ENCODE measurements around the gene ZNF789. TPM values are rescaled to one million over a fixed set of nuclear protein-coding genes. Genes with fewer than 3 reads are reported as not detected.

ZNF789 gene
- total and polyA plus RNA-seq, 2 of the 4 experiments (the other 2 are of a cell fraction): 4.8 to 8.9 TPM

GRCh38 chr7:99490878-99491277 lies 18.2 kb downstream of the ZNF789 start:
- ChIA-PET CTCF (no interaction called here), POLR2A (ENCODE audit: unreplicated experiment) (no interaction called here)

More at GRCh38 chr7:99490878-99491277, 18.2 kb downstream of the ZNF789 start:
- H3K23ac ChIP-seq (ENCODE audit: low read depth, low read length): no peak overlapping the region
- peaks cover 33% of the 10 kb centered on the region for H3K36me3 ChIP-seq (ENCODE audit: control insufficient read depth, insufficient read depth, low read length)
- no peak overlapping the region for H3K9ac ChIP-seq (ENCODE audit: low read depth, low read length)
- H2AK9ac ChIP-seq (replicated peaks; ENCODE audit: low read depth, low read length, poor library complexity): no peak overlapping the region
- no peak overlapping the region for H2BK120ac ChIP-seq (ENCODE audit: low read depth, low read length)
- no peak overlapping the region for H3K4ac ChIP-seq (ENCODE audit: low read depth, low read length)
- no peak overlapping the region for H3K4me3 ChIP-seq (ENCODE audit: insufficient read depth, low read depth, low read length)
- H2AFZ ChIP-seq (replicated peaks; ENCODE audit: low read length, poor library complexity): no peak overlapping the region
- no peak overlapping the region for H3K14ac ChIP-seq (replicated peaks; ENCODE audit: low read depth, low read length)
- no peak overlapping the region for H2BK5ac ChIP-seq (ENCODE audit: low read depth, low read length, poor library complexity, severe bottlenecking)
- no peak overlapping the region for H3K4me2 ChIP-seq (ENCODE audit: low read depth, low read length)
- no peak for ATAC-seq (ENCODE audit: low read depth)
- in situ Hi-C loops (cut with MboI; ENCODE audit: low sequenced_read_pairs) (no loop called here), dilution Hi-C loops (cut with HindIII; ENCODE audit: low sequenced_read_pairs, unreplicated experiment) (no loop called here), intact Hi-C loops (cut with micrococcal nuclease) (no loop called here)
- no peak overlapping the region for H4K91ac ChIP-seq (ENCODE audit: insufficient read depth, low read depth, low read length)
- DNase-seq: no peak
- whole genome bisulfite sequencing, 2 experiments (ENCODE audit: extremely low coverage in 2 of 2, insufficient read length in 1 of 2): no CpG with 5 or more reads among the region's 3 CpGs
- no peak overlapping the region for H2BK20ac ChIP-seq (ENCODE audit: low read depth, low read length)
- H4K20me1 ChIP-seq (ENCODE audit: insufficient read depth, low read length): no peaks in the 10 kb centered on the region
- no peaks in the 10 kb centered on the region for H3K4me1 ChIP-seq (ENCODE audit: control insufficient read depth, insufficient read depth, low read length)
- no peak overlapping the region for H4K5ac ChIP-seq (ENCODE audit: low read depth, low read length)
- H3K56ac ChIP-seq (ENCODE audit: extremely low read depth, insufficient read depth, low read length): no peak overlapping the region
- no peak overlapping the region for H4K8ac ChIP-seq (ENCODE audit: low read depth in 2 of 2, low read length in 2 of 2)
- peaks cover 29% of the 10 kb centered on the region for H3K9me3 ChIP-seq (ENCODE audit: control insufficient read depth, insufficient read depth, low read length)
- peaks cover 28 to 29% of the 10 kb centered on the region in 2 experiments for H3K79me1 ChIP-seq (ENCODE audit: low read depth in 1 of 2, low read length in 2 of 2)
- no peak overlapping the region for H3K18ac ChIP-seq (ENCODE audit: low read depth, low read length)
- BruUV-seq (replicated peaks): no TSS peak
- no peaks in the 10 kb centered on the region for H3K9me1 ChIP-seq (ENCODE audit: insufficient read depth, low read length)
- no peak overlapping the region for H3K27ac ChIP-seq (ENCODE audit: insufficient read depth, low read length)
- H3K27me3 ChIP-seq (ENCODE audit: control insufficient read depth, insufficient read depth, low read length): no peaks in the 10 kb centered on the region
- no peak for TF ChIP-seq RCOR1 (IDR thresholded peaks at IDR 0.05; ENCODE audit: insufficient replicate concordance, low read length)
- H2BK15ac ChIP-seq (ENCODE audit: low read depth, low read length): no peak overlapping the region
- H2AK5ac ChIP-seq (ENCODE audit: low read depth, low read length): no peak overlapping the region
